GM18511 (cell line): ENCODE measurements around the gene ZNF593.
A peak's percentile ranks its signal among the peaks of the same experiment; 100 is the strongest.

Experiments used
- ATAC-seq: cut with Tn5 transposase; IDR thresholded peaks from one replicate; pipeline ENCODE4 v1.9.1; 2021; ENCODE audit warnings: mild to moderate bottlenecking, moderate library complexity; ENCODE audit not compliant: unreplicated experiment

ZNF593 gene

DNA sequence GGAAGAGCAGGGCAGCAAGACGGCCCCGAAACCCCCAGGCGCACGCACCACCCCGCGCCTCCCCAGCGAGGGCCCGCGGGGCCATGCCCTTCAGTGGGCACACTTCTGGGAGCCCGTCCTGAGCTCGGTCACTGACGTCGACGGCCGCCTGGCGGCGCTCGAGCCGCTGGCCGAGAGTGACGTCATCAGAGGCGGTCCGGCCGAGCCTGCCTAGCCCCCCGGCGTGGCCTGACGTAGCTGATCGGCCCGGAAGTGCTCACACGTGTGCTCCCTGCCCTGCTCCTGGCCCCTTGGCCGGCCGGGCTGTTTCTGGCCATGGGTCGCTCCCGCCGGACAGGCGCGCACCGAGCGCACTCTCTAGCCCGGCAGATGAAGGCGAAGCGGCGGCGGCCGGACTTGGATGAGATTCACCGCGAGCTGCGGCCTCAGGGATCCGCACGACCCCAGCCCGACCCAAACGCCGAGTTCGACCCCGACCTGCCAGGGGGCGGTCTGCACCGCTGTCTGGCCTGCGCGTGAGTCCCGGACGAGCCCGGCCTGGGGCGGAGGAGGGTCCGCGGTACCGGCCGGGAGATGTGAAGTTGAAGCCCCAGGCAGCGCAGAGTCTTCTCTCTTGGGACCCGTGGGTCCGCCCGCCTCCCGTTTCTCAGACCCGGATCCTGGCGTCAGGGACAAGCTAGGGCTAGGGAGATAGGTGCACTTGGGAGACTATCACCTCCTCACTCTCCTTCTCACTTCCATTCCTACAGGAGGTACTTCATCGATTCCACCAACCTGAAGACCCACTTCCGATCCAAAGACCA lies at the start of gene ZNF593:
Gene ZNF593, plus strand, starts transcription at position 240 of the 803 bp plus-strand sequence. Its CDS starts 76 bp downstream, at position 316.
- ATAC-seq, result peak; percentile 94

DNA sequence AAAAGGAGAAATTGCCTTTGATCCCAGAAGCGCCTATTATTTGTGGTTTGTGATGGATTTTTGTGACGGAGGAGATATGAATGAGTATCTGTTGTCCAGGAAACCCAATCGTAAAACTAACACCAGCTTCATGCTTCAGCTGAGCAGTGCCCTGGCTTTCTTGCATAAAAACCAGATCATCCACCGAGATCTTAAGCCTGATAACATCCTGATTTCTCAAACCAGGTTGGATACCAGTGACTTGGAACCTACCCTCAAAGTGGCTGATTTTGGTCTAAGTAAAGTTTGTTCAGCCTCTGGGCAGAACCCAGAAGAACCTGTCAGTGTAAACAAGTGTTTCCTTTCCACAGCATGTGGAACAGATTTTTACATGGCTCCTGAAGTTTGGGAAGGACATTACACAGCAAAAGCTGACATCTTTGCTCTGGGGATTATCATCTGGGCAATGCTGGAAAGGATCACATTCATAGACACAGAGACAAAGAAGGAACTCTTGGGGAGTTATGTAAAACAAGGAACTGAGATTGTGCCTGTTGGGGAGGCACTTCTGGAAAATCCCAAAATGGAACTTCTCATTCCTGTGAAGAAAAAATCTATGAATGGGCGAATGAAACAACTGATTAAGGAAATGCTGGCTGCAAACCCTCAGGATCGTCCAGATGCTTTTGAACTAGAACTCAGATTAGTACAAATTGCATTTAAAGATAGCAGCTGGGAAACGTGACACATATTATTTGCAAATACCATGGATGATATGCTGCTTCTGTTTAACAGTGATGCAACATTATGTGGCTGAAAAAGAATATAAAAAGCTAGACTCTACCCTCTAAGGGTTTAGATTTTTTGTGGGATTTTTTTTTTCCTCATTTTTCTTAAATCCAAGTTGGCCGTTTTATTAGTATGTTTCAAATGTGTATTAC lies 47.6 kb upstream of the ZNF593 start:
- ATAC-seq, result no peak

GRCh38 chr1:26122988-26123973 lies 46.4 kb upstream of the ZNF593 start:
- no peak for ATAC-seq

- no peak for ATAC-seq
Measured at GRCh38 chr1:26124418-26125331, 45.0 kb upstream of the ZNF593 start.

DNA sequence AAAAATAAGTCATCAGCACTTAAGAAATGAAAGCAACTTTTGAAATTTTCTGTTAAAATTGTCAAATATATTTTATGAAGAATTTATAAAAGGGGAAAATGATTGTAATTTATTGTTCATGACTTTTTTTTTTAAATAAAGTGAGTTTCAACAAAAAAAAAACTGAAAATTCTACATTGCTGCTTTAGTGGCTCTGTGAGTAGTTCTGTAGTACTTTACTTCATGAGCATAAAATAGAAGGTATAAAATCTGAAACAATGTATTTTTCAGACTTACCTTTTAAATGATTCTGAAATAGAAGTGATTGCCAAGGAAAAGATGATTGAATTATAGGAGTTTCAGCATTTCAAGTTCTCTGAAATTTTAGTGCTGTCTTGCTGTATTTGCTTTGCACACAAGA lies 44.3 kb upstream of the ZNF593 start:
- ATAC-seq, result no peak

- ATAC-seq, result no peak
Measured at GRCh38 chr1:26125946-26126320, 43.8 kb upstream of the ZNF593 start.

GRCh38 chr1:26126321-26127084 lies 43.2 kb upstream of the ZNF593 start:
- ATAC-seq, result no peak

DNA sequence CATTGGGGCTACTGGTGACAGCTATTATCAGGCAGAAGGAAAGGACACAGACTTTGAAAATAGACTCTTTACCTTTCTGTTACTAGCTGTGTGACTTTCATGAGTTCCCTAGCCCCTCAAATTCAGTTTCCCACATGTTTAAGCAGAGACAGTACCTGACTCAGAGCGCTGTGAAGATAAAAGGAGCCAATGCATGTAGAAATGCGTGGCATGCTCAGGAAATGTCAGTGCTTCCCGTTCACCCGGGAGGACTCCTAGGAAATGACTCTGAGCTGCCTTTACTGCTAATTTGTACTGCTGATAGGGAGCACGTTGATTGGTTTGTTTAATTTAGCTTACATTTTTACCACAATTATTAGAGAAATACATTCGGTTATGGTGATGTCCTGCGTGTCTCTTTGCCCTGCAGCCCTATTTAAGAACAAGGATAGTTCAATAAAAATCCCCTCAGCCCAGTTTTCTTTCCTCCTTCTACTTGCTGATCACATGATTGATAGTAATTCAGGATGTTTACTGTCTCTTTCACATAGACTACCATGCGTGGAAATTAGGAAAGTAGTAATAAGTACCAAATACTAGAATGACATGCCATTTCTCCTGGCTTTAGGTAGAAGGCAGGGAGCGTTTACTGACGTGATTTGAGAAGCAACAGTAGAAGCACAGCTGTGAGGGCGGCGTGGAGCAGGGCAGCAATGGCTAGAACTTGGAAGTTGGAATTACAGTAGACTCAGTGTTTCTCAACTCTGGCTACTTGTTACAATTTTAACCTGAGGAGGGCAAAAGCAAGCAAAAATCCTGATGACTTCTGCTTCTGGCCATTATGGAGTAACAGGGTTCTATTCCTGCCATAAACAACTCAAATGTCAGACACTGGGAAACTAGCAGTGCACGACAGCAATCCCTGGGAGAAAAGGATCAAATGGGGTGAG lies 42.2 kb upstream of the ZNF593 start:
- ATAC-seq, result no peak

DNA sequence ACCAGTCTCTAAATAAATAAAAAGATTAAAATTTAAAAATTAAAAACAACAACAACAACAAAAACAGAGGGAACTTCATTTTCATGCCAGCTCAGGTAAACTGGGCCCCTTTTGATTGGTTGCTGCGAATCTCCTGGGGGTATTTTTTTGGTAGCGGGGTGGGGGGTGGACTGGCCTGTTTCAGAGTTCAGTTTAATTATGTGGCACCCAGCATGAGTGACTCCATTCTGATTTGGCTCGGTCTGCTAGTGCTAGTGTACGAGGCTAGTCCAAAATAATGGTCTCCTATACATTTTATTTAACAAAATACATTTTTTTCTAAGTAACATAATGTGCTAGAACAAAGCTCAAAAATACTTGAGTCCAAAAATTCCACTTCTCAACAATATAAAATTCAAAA lies 39.9 kb upstream of the ZNF593 start:
- no peak for ATAC-seq

DNA sequence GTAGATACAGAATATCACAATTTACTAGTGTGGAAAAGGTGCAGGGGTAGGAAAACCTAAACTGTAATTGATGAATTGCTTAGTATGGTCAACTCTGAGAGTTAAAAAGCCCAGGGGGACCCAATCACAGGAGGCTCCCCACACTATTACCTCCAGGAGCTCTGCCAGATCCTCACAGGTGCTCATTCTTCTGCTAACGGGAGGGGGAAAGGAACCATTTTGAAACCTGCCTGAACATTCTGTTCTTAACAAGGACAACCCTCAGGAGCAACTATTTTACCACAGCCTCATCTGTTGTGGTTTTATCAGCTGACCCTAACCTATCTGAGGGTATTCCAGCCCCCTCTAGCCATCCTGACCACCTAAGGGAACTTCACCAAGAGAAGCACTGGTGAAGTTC lies 39.0 kb upstream of the ZNF593 start:
- ATAC-seq, result no peak

GRCh38 chr1:26132128-26132833 lies 37.4 kb upstream of the ZNF593 start:
- ATAC-seq, result no peak

DNA sequence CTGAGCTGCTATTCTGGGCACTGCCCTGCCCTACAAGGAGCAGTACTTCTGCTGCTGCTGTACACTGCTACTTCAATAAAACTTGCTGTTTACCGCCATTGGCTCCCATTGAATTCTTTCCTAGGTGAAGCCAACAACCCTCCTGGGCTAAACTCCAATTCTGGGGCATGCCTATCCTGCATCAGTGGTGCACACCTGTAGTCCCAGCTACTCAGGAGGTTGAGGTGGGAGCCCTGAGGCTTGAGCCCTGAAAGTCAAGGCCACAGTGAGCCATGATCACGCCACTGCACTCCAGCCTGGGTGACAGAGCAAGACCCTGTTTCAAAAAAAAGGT lies 36.9 kb upstream of the ZNF593 start:
- no peak for ATAC-seq

DNA sequence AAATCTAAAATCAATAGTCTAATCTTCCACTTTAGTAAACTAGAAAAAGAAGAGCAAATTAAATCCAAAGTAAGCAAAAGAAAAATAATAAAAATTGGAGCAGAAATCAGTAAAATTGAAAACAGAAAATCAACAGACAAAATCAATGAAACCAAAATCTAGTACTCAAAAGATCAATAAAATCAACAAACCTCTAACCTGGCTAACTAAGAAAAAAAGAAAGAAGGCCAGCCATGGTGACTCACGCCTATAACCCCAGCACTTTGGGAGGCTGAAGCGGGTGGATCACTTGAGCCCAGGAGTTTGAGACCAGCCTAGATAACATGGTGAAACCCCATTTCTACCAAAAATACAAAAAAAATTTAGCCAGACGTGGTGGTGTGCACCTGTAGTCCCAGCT lies 35.2 kb upstream of the ZNF593 start:
- no peak for ATAC-seq

- no peak for ATAC-seq
Measured at GRCh38 chr1:26138974-26139558, 30.6 kb upstream of the ZNF593 start.

GRCh38 chr1:26142159-26142558 lies 27.5 kb upstream of the ZNF593 start:
- ATAC-seq, result no peak

DNA sequence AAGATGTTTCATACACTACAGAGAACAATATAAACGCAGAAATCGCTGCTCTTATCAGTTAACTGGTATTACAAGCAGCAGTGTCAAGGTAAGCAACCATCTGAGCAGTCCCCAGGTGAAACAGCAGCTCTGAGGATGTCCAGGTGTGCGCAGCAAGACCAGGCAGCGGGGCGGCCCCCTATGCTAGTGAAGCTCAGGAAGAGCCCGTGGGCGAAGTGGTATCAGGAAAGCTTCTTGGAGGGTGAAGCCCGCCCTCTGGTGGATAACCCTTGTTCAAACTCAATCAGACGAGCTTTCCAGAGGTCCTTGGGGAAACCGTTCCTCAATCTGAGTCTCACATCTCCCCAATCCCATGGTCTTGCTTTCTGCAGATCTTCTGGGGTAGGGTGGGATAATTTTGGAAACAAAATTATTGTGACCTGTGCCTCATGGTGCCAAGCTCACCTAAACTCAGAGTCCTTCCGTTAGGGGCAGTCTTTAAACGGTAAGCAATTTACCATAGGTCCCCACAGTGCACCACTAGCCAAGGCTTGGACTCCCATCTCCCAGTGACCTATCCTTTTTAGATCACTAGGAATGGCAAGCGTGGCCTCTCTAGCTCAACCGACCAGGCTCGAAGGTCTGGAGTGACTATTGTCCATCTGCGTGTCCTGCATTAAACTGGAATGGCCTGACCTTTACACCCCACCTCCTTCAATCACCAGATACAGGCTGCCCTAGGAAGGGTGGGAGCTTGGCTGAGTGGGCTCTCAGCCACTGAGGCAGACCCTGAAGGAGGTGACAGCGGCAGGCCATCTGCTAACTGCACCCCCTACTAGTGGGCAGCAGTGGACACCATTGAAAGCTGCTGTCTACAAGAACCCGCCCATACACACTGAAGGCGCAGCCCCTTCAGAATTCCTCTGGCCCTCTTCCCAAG lies 24.4 kb upstream of the ZNF593 start:
- no peak for ATAC-seq
